ENCODE results near the gene OR51S1.
"Not testable (repeated sequence)": the region's sequence is repeated elsewhere in the genome, so short reads cannot be mapped to it uniquely, and the experiment has no call there.

Gene OR51S1

GRCh38 chr11:4848908-4849532 lies at the start of gene OR51S1:
Gene OR51S1, minus strand, starts transcription at chr11:4849208. Its CDS starts 0 bp downstream, at chr11:4849208.
- DNase-seq (ENCODE audit: low read depth): no peak

GRCh38 chr11:4891996-4892640 lies 43.1 kb upstream of the OR51S1 start:
- no peak for DNase-seq (ENCODE audit: low read depth)

- no peak for DNase-seq (ENCODE audit: low read depth)
Observed at GRCh38 chr11:4890279-4890678, 41.3 kb upstream of the OR51S1 start.

- no peak for DNase-seq (ENCODE audit: low read depth)
Observed at GRCh38 chr11:4887591-4887990, 38.6 kb upstream of the OR51S1 start.

GRCh38 chr11:4886186-4886585 lies 37.2 kb upstream of the OR51S1 start:
- DNase-seq (ENCODE audit: low read depth): no peak

GRCh38 chr11:4884361-4884760 lies 35.4 kb upstream of the OR51S1 start:
- DNase-seq (ENCODE audit: low read depth): no peak

- no peak for DNase-seq (ENCODE audit: low read depth)
Observed at GRCh38 chr11:4882543-4882942, 33.5 kb upstream of the OR51S1 start.

- DNase-seq (ENCODE audit: low read depth): no peak
Observed at GRCh38 chr11:4881860-4882500, 33.0 kb upstream of the OR51S1 start, which contains the start of gene OR51T1. Gene OR51T1, plus strand, starts transcription at chr11:4881900. Its CDS starts 0 bp downstream, at chr11:4881900.

GRCh38 chr11:4881188-4881587 lies 32.2 kb upstream of the OR51S1 start:
- no peak for DNase-seq (ENCODE audit: low read depth)

- no peak for DNase-seq (ENCODE audit: low read depth)
Observed at GRCh38 chr11:4865855-4866254, 16.8 kb upstream of the OR51S1 start.

- no peak for DNase-seq (ENCODE audit: low read depth)
Observed at GRCh38 chr11:4863876-4864275, 14.9 kb upstream of the OR51S1 start.

GRCh38 chr11:4862447-4863236 lies 13.6 kb upstream of the OR51S1 start:
- DNase-seq (ENCODE audit: low read depth): no peak

- not testable (repeated sequence) for DNase-seq (ENCODE audit: low read depth)
Observed at GRCh38 chr11:4854286-4854685, 5.3 kb upstream of the OR51S1 start.

- no peak for DNase-seq (ENCODE audit: low read depth)
Observed at GRCh38 chr11:4851033-4851432, 2.0 kb upstream of the OR51S1 start.

GRCh38 chr11:4839851-4840549 lies 9.0 kb downstream of the OR51S1 start:
- no peak for DNase-seq (ENCODE audit: low read depth)

GRCh38 chr11:4830909-4831308 lies 18.1 kb downstream of the OR51S1 start:
- DNase-seq (ENCODE audit: low read depth): no peak

- DNase-seq (ENCODE audit: low read depth): no peak
Observed at GRCh38 chr11:4830346-4830745, 18.7 kb downstream of the OR51S1 start.

- DNase-seq (ENCODE audit: low read depth): no peak
Observed at GRCh38 chr11:4826425-4826824, 22.6 kb downstream of the OR51S1 start.

- no peak for DNase-seq (ENCODE audit: low read depth)
Observed at GRCh38 chr11:4825132-4825531, 23.9 kb downstream of the OR51S1 start.

GRCh38 chr11:4821021-4821420 lies 28.0 kb downstream of the OR51S1 start, which contains the start of gene OR51F2:
Gene OR51F2, plus strand, starts transcription at chr11:4821321. Its CDS starts 101 bp downstream, at chr11:4821422.
- DNase-seq (ENCODE audit: low read depth): no peak

- DNase-seq (ENCODE audit: low read depth): no peak
Observed at GRCh38 chr11:4809246-4809645, 39.8 kb downstream of the OR51S1 start.

GRCh38 chr11:4808476-4808875 lies 40.5 kb downstream of the OR51S1 start:
- no peak for DNase-seq (ENCODE audit: low read depth)

All from T-helper 22 cell (primary cell).